DOHH2 (cell line): ENCODE data around the gene HTRA1.

Experiments
- H3F3A ChIP-seq: fragments of 200-600 bp; sonication (generic), shearing (Covaris generic); 2 replicates; pipeline ENCODE4 v1.6.0; 2016; ENCODE audit warnings: antibody characterized with exemption, mild to moderate bottlenecking; ENCODE audit not compliant: control insufficient read depth, insufficient read depth
- H3K27ac ChIP-seq: fragments of 200-600 bp; sonication (generic); 2 replicates; pipeline ENCODE4 v1.5.1; 2014; ENCODE audit warnings: low read depth, mild to moderate bottlenecking, low read length, moderate library complexity
- H3K27me3 ChIP-seq: fragments of 200-600 bp; sonication (generic); 2 replicates; pipeline ENCODE4 v1.6.1; 2014; ENCODE audit warnings: mild to moderate bottlenecking, low read length, mixed read lengths; ENCODE audit not compliant: control insufficient read depth
- H3K36me3 ChIP-seq: fragments of 200-600 bp; sonication (generic); 2 replicates; pipeline ENCODE4 v1.6.1; 2014; ENCODE audit warnings: mild to moderate bottlenecking, low read length, moderate library complexity, mixed read lengths; ENCODE audit not compliant: control insufficient read depth
- H3K4me1 ChIP-seq: fragments of 200-600 bp; sonication (generic); 2 replicates; pipeline ENCODE4 v1.6.1; 2014; ENCODE audit warnings: mild to moderate bottlenecking, low read length, mixed read lengths; ENCODE audit not compliant: control insufficient read depth
- H3K4me2 ChIP-seq: fragments of 200-600 bp; sonication (generic); 2 replicates; pipeline ENCODE4 v1.6.0; 2014; ENCODE audit warnings: mild to moderate bottlenecking, low read length, moderate library complexity
- H3K4me3 ChIP-seq: fragments of 200-600 bp; sonication (generic); 2 replicates; pipeline ENCODE4 v1.5.1; 2014; ENCODE audit warnings: mild to moderate bottlenecking, low read length, mixed read lengths
- H3K79me2 ChIP-seq: fragments of 200-600 bp; sonication (generic); 2 replicates; pipeline ENCODE4 v1.6.1; 2014; ENCODE audit warnings: mild to moderate bottlenecking, low read length, mixed read lengths; ENCODE audit not compliant: control insufficient read depth
- H3K9me2 ChIP-seq: fragments of 200-600 bp; sonication (generic); replicated peaks from 2 replicates; pipeline ENCODE4 v1.6.1; 2014; ENCODE audit warnings: mild to moderate bottlenecking, low read length, mixed read lengths; ENCODE audit not compliant: control insufficient read depth
- H3K9me3 ChIP-seq: fragments of 200-600 bp; sonication (generic); 2 replicates; pipeline ENCODE4 v1.6.1; 2014; ENCODE audit warnings: antibody characterized with exemption, low read length, mixed read lengths; ENCODE audit not compliant: control insufficient read depth, insufficient read depth
- H4K20me1 ChIP-seq: fragments of 200-600 bp; sonication (generic); 2 replicates; pipeline ENCODE4 v1.6.0; 2014; ENCODE audit warnings: low read depth, mild to moderate bottlenecking, antibody characterized with exemption, low read length, moderate library complexity; ENCODE audit not compliant: control insufficient read depth, insufficient read depth
- CTCF ChIP-seq: fragments of 200-600 bp; sonication (generic); IDR thresholded peaks from one replicate; pipeline ENCODE4 v1.5.1; 2014; ENCODE audit warnings: antibody characterized with exemption, mild to moderate bottlenecking, low read depth, low read length; ENCODE audit not compliant: poor library complexity, severe bottlenecking
- EZH2phosphoT487 ChIP-seq: fragments of 200-600 bp; sonication (generic); IDR thresholded peaks from 2 replicates; pipeline ENCODE4 v1.6.1; 2017; ENCODE audit warnings: borderline replicate concordance, mild to moderate bottlenecking, antibody characterized with exemption, low read length, moderate library complexity, mixed read lengths

The HTRA1 gene

GRCh38 chr10:122441961-122442360 is 19.4 kb upstream of the HTRA1 start:
- H3K4me2 ChIP-seq, result no peak overlapping the region
- no peaks in the 10 kb centered on the region for H3K79me2 ChIP-seq
- no peaks in the 10 kb centered on the region for H3K36me3 ChIP-seq
- H4K20me1 ChIP-seq, result no peaks in the 10 kb centered on the region
- no peak overlapping the region for H3K4me3 ChIP-seq
- no peaks in the 10 kb centered on the region for H3K4me1 ChIP-seq
- no peak overlapping the region for H3K27ac ChIP-seq
- no peaks in the 10 kb centered on the region for H3K9me2 ChIP-seq
- H3F3A ChIP-seq, result no peaks in the 10 kb centered on the region
- H3K9me3 ChIP-seq, result no peaks in the 10 kb centered on the region
- peaks cover 6% of the 10 kb centered on the region; the same call in 1 of the 2 replicates for H3K27me3 ChIP-seq
- TF ChIP-seq EZH2phosphoT487 (no peak), CTCF (no peak)

- peaks cover 6% of the 10 kb centered on the region; the same call in 1 of the 2 replicates for H3K27me3 ChIP-seq
These were observed 15.9 kb upstream of the HTRA1 start for GRCh38 chr10:122445469-122445868.

GRCh38 chr10:122445904-122446303 is 15.4 kb upstream of the HTRA1 start:
- Histone ChIP-seq H3K27me3 (peaks cover 6% of the 10 kb centered on the region; the same call in 1 of the 2 replicates), H3K4me2 (no peak overlapping the region), H3K9me2 (no peaks in the 10 kb centered on the region), H3K27ac (no peak overlapping the region), H3K4me3 (no peak overlapping the region), H3F3A (no peaks in the 10 kb centered on the region), H3K36me3 (no peaks in the 10 kb centered on the region), H4K20me1 (no peaks in the 10 kb centered on the region), H3K4me1 (no peaks in the 10 kb centered on the region), H3K9me3 (no peaks in the 10 kb centered on the region), H3K79me2 (no peaks in the 10 kb centered on the region)
- TF ChIP-seq EZH2phosphoT487, result no peak
- TF ChIP-seq CTCF, result no peak

More at GRCh38 chr10:122445469-122445868, 15.9 kb upstream of the HTRA1 start:
- TF ChIP-seq CTCF (no peak), EZH2phosphoT487 (no peak)
- Histone ChIP-seq H4K20me1 (no peaks in the 10 kb centered on the region), H3F3A (no peaks in the 10 kb centered on the region), H3K36me3 (no peaks in the 10 kb centered on the region), H3K27ac (no peak overlapping the region), H3K9me3 (no peaks in the 10 kb centered on the region), H3K4me3 (no peak overlapping the region), H3K79me2 (no peaks in the 10 kb centered on the region), H3K4me1 (no peaks in the 10 kb centered on the region), H3K9me2 (no peaks in the 10 kb centered on the region), H3K4me2 (no peak overlapping the region)
